Measurements from ENCODE around the gene ALDH7A1. TPM values are rescaled to one million over a fixed set of nuclear protein-coding genes. Genes with fewer than 3 reads are reported as not detected.
"Not testable (repeated sequence)": the region's sequence is repeated elsewhere in the genome, so short reads cannot be mapped to it uniquely, and the experiment has no call there.

The ALDH7A1 gene
- total and polyA plus RNA-seq, 10 donors, result 8.0 to 18.3 (median 12.5) TPM

DNA sequence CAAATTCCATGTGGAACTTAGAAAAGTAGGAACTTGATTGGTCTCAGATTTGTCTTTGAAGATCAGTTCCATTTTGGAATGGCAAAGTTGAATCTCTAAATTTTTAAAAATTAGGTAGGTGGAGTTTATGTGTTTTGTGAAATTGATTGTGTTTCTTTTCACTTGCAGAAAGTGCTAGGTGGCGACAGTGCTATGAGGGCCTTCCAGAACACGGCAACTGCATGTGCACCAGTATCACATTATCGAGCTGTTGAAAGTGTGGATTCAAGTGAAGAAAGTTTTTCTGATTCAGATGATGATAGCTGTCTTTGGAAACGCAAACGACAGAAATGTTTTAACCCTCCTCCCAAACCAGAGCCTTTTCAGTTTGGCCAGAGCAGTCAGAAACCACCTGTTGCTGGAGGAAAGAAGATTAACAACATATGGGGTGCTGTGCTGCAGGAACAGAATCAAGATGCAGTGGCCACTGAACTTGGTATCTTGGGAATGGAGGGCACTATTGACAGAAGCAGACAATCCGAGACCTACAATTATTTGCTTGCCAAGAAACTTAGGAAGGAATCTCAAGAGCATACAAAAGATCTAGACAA is 8.5 kb upstream of the ALDH7A1 start:
- Histone ChIP-seq H3K4me1 (peaks cover 28 to 75% (median 58%) of the 10 kb centered on the region in 6 donors), H3K9me3 (peaks cover 0 to 5% (median 0%) of the 10 kb centered on the region in 8 donors), H3K27me3 (replicated peaks in 1 of 7) (no peaks in the 10 kb centered on the region), H3K27ac (no peak overlapping the region), H3K4me3 (no peak overlapping the region), H3K36me3 (peaks cover 0 to 53% (median 37%) of the 10 kb centered on the region in 6 donors)
- 81 to 92% (median 88%) methylated on average over 6 of the region's 6 CpGs for WGBS, 5 donors
- TF ChIP-seq, protein P1, sequence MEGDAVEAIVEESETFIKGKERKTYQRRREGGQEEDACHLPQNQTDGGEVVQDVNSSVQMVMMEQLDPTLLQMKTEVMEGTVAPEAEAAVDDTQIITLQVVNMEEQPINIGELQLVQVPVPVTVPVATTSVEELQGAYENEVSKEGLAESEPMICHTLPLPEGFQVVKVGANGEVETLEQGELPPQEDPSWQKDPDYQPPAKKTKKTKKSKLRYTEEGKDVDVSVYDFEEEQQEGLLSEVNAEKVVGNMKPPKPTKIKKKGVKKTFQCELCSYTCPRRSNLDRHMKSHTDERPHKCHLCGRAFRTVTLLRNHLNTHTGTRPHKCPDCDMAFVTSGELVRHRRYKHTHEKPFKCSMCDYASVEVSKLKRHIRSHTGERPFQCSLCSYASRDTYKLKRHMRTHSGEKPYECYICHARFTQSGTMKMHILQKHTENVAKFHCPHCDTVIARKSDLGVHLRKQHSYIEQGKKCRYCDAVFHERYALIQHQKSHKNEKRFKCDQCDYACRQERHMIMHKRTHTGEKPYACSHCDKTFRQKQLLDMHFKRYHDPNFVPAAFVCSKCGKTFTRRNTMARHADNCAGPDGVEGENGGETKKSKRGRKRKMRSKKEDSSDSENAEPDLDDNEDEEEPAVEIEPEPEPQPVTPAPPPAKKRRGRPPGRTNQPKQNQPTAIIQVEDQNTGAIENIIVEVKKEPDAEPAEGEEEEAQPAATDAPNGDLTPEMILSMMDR (IDR thresholded peaks at IDR 0.05 in 8 of 11, conservative IDR thresholded peaks at IDR 0.05 in 3 of 11), result no peak
- no peak for TF ChIP-seq POLR2AphosphoS5 (IDR thresholded peaks at IDR 0.05)
- no peak for TF ChIP-seq POLR2A (IDR thresholded peaks at IDR 0.05)
- no peak for DNase-seq
- intact Hi-C loops (cut with DNase I; ENCODE audit: low total_unique reads), result no loop called here

DNA sequence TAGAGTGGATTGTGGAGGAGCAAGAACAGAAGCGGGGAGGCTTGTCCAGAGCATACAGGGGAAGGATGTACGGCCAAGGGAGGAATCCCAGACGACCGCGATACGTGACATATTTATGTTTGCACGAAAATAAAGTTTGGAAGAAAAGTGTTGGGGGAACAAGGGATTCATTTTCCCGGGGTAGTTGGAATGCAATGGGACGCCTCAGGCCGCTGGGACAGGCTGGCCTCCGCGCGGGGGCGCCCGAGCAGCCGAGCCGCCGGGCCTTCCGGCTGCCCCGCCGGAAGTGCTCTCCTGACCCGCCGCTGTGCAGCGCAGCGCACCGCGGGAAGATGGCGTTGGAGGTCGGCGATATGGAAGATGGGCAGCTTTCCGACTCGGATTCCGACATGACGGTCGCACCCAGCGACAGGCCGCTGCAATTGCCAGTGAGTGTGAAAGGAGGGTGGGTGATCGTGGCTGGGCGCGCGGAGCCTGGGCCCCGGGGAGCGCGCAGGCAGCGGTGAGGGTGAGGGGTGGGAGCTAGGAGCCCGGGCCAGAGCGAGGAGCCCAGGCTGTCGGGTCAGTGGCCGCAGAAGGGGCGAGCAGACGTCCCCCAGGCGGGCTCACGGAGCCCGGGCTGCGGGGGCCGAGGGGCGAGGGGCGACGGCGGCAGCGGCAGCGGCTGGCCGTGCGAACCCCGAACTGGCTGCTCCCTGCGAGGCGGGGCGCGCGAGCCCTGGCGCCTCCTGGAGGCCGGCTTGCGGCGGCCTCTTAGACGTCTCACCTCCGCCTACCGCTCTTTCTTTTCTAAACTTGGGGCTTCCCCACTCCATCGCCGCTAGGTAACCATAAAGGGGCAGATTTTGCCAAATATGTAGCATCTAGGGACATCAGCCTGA is 5.9 kb upstream of the ALDH7A1 start, which contains the start of gene PHAX:
Gene PHAX (plus strand): TSS at position 317 of the 881 bp plus-strand sequence. CDS start 16 bp downstream, at position 333.
- DNase-seq, result peak; percentile 95
- H3K27ac ChIP-seq, result peak within 1 kb of the TSS; percentile 82 to 93 (median 90)
- peak within 1 kb of the TSS; percentile 93 to 100 (median 100) for H3K4me3 ChIP-seq
- H3K4me1 ChIP-seq, result peaks cover 21 to 52% (median 43%) of the 10 kb centered on the region in 6 donors
- H3K9me3 ChIP-seq, result peaks cover 0 to 5% (median 0%) of the 10 kb centered on the region in 8 donors
- WGBS, 5 donors, result 2 to 7% (median 4%) methylated on average over 37 to 79 of the region's 79 CpGs
- H3K27me3 ChIP-seq (replicated peaks in 1 of 7), result no peaks in the 10 kb centered on the region
- intact Hi-C loops (cut with DNase I; ENCODE audit: low total_unique reads), result no loop called here
- TF ChIP-seq POLR2A (IDR thresholded peaks at IDR 0.05) (no peak), POLR2AphosphoS5 (IDR thresholded peaks at IDR 0.05) (peak; percentile 85 to 87 (median 87))
- TF ChIP-seq, protein P1 (IDR thresholded peaks at IDR 0.05 in 8 of 11, conservative IDR thresholded peaks at IDR 0.05 in 3 of 11), result peak; percentile 28 to 80 (median 59)
- H3K36me3 ChIP-seq, result peaks cover 0 to 29% (median 25%) of the 10 kb centered on the region in 6 donors

DNA sequence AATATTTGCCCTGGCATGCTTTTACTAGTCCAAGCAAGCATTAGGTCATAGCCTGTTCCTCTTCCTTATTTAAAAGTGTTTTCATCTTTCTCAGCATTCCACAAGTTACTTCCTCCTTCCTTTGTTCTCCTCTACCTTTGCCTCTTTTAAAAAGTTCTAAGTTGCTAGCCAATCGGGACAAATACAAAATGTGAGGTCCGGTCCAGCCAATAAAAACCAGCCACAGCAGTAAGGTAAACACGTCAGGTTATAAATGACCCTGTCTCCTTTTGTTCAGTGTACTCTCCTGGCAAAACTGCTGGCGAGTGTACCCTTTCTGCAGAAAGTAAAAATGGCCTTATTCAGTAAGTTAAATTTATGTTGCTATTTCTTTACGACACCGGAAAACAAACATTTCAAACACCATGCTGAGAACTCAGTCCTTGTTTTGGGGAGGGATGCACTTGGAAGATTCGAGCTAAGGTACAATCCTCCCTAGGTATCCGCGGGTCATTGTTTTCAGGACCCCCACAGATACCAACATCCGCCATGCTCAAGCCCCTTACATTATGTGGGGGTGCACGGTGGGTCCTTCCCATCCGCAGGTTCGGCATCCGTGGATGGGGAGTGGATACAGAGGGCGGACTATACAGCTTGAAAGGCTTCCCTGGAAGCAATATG is 5.1 kb upstream of the ALDH7A1 start:
- H3K4me1 ChIP-seq, result peaks cover 14 to 49% (median 39%) of the 10 kb centered on the region in 6 donors
- H3K27ac ChIP-seq, result peak overlapping the region in 7 of 8 donors; percentile 87 to 93 (median 91)
- intact Hi-C loops (cut with DNase I; ENCODE audit: low total_unique reads); H3K27me3 ChIP-seq (replicated peaks in 1 of 7); H3K9me3 ChIP-seq; DNase-seq: not testable (repeated sequence)
- peak overlapping the region in 5 of 8 donors; percentile 98 to 100 (median 100) for H3K4me3 ChIP-seq
- 74 to 80% (median 76%) methylated on average over 15 of the region's 15 CpGs for WGBS, 5 donors
- H3K36me3 ChIP-seq, result peaks cover 0 to 21% (median 17%) of the 10 kb centered on the region in 6 donors

DNA sequence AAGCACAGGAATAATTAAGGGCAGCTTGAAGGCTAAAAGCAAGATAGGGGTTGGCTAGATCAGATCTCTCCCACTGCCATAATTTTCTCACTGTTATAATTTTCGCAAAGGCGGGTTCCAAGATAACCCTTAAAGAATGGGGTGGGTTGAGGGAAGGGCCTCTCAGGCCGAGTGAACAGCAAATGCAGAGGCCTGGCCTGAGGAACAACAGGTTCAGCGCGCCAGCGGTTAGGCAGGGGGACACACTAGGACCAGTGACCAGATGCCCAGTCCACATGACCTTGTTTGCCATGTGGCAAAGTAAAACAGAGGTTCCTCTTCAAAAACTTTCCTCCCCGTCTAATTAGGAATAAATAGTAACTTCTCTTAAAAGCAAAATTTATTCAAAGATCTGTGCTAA is 4.5 kb upstream of the ALDH7A1 start:
- DNase-seq, result no peak
- H3K9me3 ChIP-seq, result peaks cover 0 to 5% (median 0%) of the 10 kb centered on the region in 8 donors
- peaks cover 0 to 10% (median 0%) of the 10 kb centered on the region in 7 donors for H3K27me3 ChIP-seq (replicated peaks in 1 of 7)
- intact Hi-C loops (cut with DNase I; ENCODE audit: low total_unique reads), result no loop called here
- no peak for TF ChIP-seq POLR2A (IDR thresholded peaks at IDR 0.05)
- TF ChIP-seq, protein P1 (IDR thresholded peaks at IDR 0.05 in 8 of 11, conservative IDR thresholded peaks at IDR 0.05 in 3 of 11), result no peak
- TF ChIP-seq POLR2AphosphoS5 (IDR thresholded peaks at IDR 0.05), result no peak
- peaks cover 0 to 15% (median 12%) of the 10 kb centered on the region in 6 donors for H3K36me3 ChIP-seq
- no peak overlapping the region for H3K27ac ChIP-seq
- H3K4me1 ChIP-seq, result peaks cover 12 to 49% (median 37%) of the 10 kb centered on the region in 6 donors
- H3K4me3 ChIP-seq, result no peak overlapping the region
- 91 to 98% (median 93%) methylated on average over 7 of the region's 7 CpGs for WGBS, 5 donors

Data from spleen (tissue), 11 donors.